ENCODE data around the gene PPP4R1.

Gene PPP4R1

GRCh38 chr18:9574473-9575115 lies 39.8 kb downstream of the PPP4R1 start:
- DNase-seq (ENCODE audit: extremely low read depth, insufficient read length): no peak
- no peak overlapping the region for H3K4me3 ChIP-seq (replicated peaks; ENCODE audit: low read depth, low read length)
- no peak for TF ChIP-seq CTCF (IDR thresholded peaks at IDR 0.05; ENCODE audit: insufficient read depth, low read length, poor library complexity, severe bottlenecking)
- H3K36me3 ChIP-seq (ENCODE audit: control insufficient read depth, insufficient read depth, low read length): peaks cover 6% of the 10 kb centered on the region
- H3K27me3 ChIP-seq (replicated peaks; ENCODE audit: control insufficient read depth, insufficient read depth, low read length): no peaks in the 10 kb centered on the region

GRCh38 chr18:9571546-9571945 lies 42.8 kb downstream of the PPP4R1 start:
- Histone ChIP-seq H3K4me3 (replicated peaks; ENCODE audit: low read depth, low read length) (no peak overlapping the region), H3K36me3 (ENCODE audit: control insufficient read depth, insufficient read depth, low read length) (peaks cover 3% of the 10 kb centered on the region), H3K27me3 (replicated peaks; ENCODE audit: control insufficient read depth, insufficient read depth, low read length) (no peaks in the 10 kb centered on the region)
- no peak for DNase-seq (ENCODE audit: extremely low read depth, insufficient read length)
- no peak for TF ChIP-seq CTCF (IDR thresholded peaks at IDR 0.05; ENCODE audit: insufficient read depth, low read length, poor library complexity, severe bottlenecking)

- no peak for TF ChIP-seq CTCF (IDR thresholded peaks at IDR 0.05; ENCODE audit: insufficient read depth, low read length, poor library complexity, severe bottlenecking)
- no peak for DNase-seq (ENCODE audit: extremely low read depth, insufficient read length)
- H3K27me3 ChIP-seq (replicated peaks; ENCODE audit: control insufficient read depth, insufficient read depth, low read length): no peaks in the 10 kb centered on the region
- H3K36me3 ChIP-seq (ENCODE audit: control insufficient read depth, insufficient read depth, low read length): peaks cover 3% of the 10 kb centered on the region
- no peak overlapping the region for H3K4me3 ChIP-seq (replicated peaks; ENCODE audit: low read depth, low read length)
Observed at GRCh38 chr18:9570255-9570654, 44.1 kb downstream of the PPP4R1 start.

GRCh38 chr18:9569178-9569577 lies 45.2 kb downstream of the PPP4R1 start:
- H3K36me3 ChIP-seq (ENCODE audit: control insufficient read depth, insufficient read depth, low read length): peaks cover 3% of the 10 kb centered on the region
- no peak for TF ChIP-seq CTCF (IDR thresholded peaks at IDR 0.05; ENCODE audit: insufficient read depth, low read length, poor library complexity, severe bottlenecking)
- no peak overlapping the region for H3K4me3 ChIP-seq (replicated peaks; ENCODE audit: low read depth, low read length)
- H3K27me3 ChIP-seq (replicated peaks; ENCODE audit: control insufficient read depth, insufficient read depth, low read length): no peaks in the 10 kb centered on the region
- no peak for DNase-seq (ENCODE audit: extremely low read depth, insufficient read length)

- TF ChIP-seq CTCF (IDR thresholded peaks at IDR 0.05; ENCODE audit: insufficient read depth, low read length, poor library complexity, severe bottlenecking): no peak
- H3K4me3 ChIP-seq (replicated peaks; ENCODE audit: low read depth, low read length): no peak overlapping the region
- no peaks in the 10 kb centered on the region for H3K27me3 ChIP-seq (replicated peaks; ENCODE audit: control insufficient read depth, insufficient read depth, low read length)
- DNase-seq (ENCODE audit: extremely low read depth, insufficient read length): no peak
- H3K36me3 ChIP-seq (ENCODE audit: control insufficient read depth, insufficient read depth, low read length): peaks cover 3% of the 10 kb centered on the region
Observed at GRCh38 chr18:9568186-9568585, 46.2 kb downstream of the PPP4R1 start.

GRCh38 chr18:9565407-9565806 lies 49.0 kb downstream of the PPP4R1 start:
- no peak for TF ChIP-seq CTCF (IDR thresholded peaks at IDR 0.05; ENCODE audit: insufficient read depth, low read length, poor library complexity, severe bottlenecking)
- DNase-seq (ENCODE audit: extremely low read depth, insufficient read length): no peak
- Histone ChIP-seq H3K36me3 (ENCODE audit: control insufficient read depth, insufficient read depth, low read length) (peaks cover 9% of the 10 kb centered on the region), H3K27me3 (replicated peaks; ENCODE audit: control insufficient read depth, insufficient read depth, low read length) (no peaks in the 10 kb centered on the region), H3K4me3 (replicated peaks; ENCODE audit: low read depth, low read length) (no peak overlapping the region)

Measured in GM06990 (cell line).